ENCODE results near the gene TCP11L2.
A peak's percentile ranks its signal among the peaks of the same experiment; 100 is the strongest.
"Not testable (repeated sequence)": the region's sequence is repeated elsewhere in the genome, so short reads cannot be mapped to it uniquely, and the experiment has no call there.

The TCP11L2 gene

DNA sequence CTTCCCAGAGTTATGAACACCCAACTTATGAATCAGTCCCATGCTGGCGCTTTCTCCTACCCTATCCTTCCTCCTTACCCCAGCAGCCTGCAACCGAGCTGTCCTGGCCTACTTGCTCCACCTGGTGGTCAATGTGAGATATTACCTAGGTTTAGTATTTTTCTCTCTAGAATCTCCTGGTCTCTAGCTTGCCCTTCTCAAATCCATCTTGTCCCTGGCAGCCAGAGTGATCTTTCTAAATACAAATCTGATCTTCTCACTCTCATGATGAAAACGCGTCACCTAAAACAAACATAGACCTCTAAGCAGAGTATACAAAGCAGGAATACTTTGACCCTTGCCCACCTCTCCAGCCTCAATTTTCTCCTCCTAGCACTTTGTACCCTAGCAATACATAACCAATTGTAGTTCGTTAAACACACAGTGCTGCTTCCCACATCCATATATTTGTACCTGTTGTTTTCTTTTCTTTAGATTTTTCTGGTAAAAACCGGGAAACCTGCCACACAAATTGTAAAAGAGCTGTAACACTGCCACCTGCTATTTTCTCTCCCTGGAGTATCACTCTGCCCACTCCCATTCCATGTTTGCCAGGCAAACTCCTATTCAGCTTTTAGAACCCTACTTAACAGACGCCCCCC lies 20.0 kb upstream of the TCP11L2 start:
- DNase-seq: peak; percentile 20

DNA sequence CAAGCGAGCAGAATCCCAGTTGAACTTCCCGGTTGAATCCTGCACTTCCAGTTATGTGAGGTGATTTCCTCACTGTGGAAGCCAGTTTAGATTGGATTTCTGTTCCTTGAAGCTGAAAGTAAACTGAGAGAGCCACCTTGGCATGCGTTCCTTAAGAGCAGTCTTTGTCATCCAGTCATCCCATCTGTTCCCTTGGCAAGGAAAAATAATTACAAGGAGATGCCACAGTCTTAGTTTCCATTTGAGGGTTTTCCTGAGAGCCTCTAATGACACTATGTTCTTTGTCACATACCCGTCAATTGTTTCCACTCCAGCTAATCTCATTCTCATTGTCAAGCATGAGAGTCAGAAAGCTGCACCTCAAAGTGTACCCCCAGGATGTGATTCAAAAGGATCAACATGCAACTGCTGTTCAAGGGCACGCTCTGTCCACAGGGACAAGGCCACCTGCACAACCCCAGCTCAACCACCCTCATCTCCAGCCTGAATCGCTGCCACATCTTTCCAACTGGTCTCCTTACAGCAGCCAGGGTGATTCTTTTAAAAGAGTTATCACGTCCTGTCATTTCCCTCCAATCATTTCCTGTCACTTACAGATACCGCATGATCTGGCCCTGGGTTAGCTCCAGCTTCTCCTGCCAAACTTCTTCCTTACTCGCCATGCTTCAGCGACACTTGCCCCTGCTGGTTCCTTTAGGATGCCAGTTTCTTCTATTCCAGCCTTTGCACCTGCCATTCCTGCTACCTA lies 18.0 kb upstream of the TCP11L2 start:
- DNase-seq: no peak

DNA sequence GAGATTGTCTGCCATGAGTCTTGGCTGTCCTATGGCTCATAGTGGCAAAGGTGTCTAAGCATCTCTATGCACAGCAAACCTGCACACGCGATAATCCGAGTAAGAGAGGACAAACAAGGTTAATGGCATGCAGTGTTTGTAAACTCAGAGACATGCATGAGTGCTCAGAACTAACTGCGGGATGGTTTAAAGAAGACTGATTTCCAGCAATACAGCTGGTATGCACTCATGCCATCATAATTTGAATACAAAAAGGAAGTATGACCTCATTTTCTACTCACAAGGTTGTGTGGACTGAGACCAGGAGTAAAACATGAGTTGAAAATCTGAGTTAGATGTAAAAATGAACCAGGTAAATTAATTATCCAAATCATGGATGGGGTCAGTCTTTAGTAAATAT lies 16.6 kb upstream of the TCP11L2 start:
- DNase-seq: no peak

DNA sequence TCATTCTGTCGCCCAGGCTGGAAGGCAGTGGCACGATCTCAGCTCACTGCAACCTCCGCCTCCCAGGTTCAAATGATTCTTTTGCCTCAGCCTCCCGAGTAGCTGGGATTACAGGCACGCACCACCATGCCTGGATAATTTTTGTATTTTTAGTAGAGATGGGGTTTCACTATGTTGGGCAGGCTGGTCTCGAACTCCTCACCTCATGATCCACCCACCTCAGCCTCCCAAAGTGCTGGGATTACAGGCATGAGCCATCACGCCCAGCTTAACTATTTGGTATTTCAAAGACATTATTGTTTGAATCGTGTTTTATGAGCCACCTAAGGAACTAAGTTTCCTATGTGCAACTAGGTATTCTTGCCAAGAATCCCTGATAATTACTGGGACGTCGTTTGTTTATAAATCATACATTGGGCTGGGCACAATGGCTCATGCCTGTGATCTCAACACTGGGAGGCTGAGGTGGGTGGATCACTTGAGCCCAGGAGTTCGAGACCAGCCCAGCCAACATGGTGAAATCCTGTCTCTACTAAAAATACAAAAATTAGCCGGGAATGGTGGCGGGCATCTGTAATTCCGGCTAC lies 15.9 kb upstream of the TCP11L2 start:
- not testable (repeated sequence) for DNase-seq

DNA sequence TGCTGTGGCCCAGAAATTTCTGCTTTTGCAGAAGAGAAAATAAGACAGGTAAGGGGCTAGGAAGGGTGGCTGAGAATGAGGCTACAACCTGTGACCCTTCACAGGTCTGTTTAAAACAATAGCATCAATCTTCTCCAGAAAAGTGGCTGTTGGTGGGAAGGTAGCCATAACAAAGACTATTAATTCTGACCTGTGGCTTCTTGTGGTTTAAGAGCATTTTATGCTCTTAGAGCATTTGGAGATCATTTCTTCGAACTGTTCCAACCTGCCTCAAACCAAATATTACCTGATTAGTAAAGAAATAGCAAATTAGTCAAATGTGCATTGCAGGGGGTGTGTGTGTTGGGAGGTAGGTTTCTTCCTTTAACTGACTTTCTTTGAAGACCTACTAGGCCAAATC lies 15.2 kb upstream of the TCP11L2 start:
- no peak for DNase-seq

DNA sequence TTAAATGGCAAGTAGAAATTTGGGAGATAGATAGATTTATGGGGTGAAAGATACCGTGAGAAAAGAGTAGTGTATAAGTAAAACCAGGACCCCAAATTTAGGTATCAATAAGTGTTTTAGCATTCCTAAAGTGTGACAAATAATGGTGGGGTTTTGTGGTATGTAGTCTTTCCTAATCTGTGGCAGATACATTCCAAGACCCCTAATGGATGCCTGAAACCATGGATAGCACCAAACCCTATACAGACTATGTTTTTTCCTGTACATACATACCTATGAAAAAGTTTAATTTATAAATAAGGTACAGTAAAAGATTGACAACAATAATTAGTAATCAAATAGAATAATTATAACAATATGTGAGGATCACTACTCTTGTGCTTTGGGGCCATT lies 14.4 kb upstream of the TCP11L2 start:
- DNase-seq: no peak

DNA sequence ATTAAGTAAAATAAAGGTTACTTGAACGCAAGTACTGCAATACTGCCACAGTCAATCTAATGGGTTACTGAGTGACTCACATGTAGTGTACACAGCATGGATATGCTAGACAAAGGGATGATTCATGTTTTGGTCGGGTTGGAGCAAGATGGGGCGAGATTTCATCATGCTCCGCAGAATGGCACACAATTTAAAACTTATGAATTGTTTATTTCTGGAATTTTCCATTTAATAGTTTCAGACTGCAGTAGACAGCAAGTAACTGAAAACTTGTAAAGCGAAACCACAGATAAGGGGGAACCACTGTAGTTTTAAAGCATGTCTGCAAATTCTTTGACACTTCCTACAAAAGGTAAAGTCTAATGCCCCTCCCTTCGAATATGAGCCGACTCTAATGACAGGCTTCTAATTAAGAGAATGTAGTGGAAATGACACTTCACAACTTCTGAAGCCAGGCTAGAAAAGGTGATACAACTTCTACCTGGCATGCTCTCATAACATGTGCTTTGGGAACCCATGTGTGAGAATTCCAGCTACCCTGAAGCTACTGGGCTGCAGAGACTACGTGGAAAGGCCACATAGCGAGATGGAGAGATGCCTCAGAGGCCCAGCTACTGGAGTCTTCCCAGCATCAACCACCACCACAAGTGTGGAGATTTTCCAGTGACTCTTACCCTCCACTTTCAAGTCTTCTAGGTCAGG lies 13.9 kb upstream of the TCP11L2 start:
- no peak for DNase-seq

DNA sequence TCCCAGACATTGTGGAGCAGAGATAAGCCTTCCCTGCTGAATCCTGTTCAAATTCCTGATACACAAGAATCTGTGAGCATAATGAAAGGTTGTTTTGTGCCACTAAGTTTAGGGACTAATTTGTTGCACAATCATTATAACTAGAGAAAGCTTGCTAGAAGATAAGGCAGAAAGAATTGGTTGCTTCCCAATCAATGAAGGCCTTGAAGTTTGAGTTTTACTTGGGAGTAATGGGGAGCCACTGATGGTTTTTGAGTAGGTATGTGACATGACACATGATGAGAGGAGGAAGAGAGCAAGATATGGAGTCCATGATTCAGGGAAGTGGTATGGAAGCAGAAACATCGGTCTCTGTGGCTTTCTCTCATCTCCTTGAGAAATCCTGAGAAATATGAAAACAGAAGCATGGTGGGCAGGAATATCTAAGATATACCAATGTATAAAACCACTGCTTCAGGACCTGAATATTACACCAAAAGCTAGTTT lies 13.3 kb upstream of the TCP11L2 start:
- no peak for DNase-seq

DNA sequence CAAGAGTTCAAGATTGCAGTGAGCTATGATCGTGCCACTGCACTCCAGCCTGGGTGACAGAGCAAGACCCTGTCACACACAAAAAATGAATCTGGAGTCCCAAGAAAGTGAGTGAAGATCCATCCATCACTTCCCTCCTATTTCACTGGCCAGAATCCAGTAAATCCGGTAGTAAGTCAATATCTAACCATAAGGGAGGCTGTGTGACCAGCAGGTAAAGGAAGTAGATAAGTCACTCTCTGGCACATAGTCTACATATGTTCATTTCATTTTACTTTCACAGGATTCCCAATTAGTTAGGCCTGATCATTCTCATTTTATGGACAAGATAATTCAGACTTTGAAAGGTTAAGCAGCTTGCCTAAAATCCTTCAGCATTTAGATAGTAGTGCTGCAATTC lies 11.9 kb upstream of the TCP11L2 start:
- DNase-seq: no peak

DNA sequence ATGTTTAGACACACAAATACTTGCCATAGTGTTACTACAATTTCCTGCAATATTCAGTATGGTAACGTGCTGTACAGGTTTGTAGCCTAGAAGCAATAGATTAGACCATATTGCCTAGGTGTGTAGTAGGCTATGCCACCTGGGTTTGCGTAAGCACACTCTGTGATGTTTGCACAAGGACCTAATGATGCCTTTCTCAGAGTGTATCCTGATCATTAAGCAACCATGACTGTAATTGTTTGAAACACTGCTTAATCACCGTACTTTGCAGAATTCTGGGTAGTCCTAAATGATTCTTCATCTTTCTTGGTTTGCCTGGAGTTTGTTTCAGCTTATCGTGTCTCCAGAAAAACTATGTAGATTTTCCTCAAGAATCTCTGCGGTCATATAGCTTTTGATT lies 11.2 kb upstream of the TCP11L2 start:
- DNase-seq: no peak

DNA sequence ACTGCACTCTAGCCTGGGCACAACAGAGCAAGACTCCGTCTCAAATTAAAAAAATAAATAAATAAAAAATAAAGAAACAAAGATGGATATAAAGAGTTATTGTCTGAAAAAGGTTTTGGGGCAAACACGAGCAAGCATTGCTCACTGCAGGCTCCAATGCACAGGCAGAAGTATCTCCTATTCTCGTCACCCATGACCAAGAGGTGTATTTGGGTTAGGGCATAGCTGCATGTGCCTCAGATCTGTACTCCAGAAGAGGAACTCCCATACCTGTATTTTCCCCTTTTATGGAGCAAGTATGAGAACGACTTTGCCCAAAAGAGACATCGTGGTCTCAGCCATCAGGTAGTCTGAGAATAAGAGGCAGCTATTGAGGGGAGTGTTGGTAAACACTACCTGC lies 10.2 kb upstream of the TCP11L2 start:
- DNase-seq: no peak

DNA sequence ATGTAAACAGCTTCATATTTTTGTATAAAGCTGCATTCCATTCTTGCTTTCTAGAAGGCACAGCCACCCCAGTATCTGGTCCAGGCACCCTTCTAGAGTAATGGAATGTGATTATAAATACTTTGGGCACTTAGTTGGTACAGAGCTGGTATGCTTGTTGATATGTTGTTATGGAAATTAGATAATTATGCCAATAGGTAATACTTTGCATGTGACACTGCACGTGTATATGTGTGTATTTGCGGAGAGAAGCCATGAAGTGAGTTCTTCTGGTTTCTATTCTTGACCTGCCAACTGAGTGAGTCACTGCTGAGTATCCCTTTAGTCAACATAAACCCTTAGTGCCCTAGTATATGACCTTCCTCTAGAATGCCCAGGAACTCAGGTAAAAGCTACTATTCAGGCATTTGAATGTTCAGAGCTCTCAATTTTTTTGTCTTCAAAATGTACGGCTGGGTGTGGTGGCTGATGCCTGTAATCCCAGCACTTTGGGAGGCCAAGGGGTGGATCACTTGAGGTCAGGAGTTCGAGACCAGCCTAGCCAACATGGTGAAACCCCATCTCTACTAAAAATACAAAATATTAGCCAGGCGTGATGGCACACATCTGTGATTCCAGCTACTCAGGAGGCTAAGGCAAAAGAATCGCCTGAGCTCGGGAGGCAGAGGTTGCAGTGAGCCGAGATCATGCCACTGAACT lies 6.2 kb upstream of the TCP11L2 start:
- DNase-seq: no peak

DNA sequence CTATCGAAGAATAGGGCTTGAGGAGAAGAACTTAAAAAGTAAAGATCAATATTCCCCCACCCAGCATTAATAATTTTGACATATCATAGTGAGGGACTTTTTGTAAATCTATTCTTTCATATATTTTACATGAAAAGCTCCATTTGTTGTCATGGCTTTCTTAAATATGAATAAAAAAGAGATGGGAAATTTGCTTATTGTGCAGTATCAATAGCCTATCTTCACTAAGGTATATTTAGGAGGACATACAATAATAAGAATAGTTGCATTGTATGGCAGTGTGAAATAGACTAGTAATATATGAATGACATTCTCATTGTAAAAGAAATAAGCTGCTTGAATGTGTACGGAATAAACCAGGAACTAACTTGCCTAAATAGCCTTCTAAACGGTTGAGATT lies 5.5 kb upstream of the TCP11L2 start:
- no peak for DNase-seq

DNA sequence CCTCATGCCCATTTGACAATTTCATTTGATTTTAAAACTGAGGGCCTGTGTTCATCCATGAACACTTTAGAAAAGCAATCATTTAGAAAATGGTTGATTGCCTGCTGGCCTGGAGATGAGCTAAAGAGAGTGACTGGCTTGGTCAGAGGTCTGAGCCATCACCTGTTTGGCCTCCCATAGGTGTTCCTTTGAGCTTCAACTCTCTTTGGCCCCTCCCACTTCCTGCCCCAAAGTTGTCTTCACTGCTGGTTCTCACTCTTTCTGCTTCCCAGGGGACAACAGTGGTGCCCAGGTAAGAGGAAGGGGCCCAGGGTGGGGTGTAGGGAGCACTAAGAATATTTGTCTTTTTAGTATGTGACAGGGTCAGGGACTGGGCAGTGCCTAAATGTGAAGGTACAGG lies 4.9 kb upstream of the TCP11L2 start:
- no peak for DNase-seq

DNA sequence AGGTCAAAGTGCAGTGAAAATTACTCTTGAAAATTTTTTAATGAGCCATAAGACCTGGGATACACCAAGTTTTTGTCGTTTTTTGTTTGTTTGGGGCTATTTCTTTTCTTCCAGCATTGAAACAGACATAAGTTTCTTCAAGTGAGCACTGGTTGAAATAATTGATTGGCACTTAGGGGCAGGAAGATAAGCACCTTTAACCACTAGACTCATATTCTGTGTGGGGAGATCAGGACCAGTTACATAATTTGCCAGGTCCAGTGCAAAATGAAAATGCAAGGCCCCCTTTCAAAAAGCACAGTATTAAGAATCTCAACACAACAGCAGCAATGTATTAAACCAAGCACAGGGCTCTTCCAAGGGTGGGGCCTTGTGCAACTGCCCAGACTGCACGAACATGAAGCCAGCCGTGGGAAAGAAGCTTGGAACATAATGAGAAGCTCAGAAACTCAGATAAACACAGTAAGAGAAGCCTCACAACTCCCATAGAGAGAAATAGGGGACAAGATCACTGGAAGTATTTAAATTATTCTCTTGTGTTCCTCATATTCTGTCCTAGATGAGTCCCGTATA lies 3.2 kb upstream of the TCP11L2 start:
- no peak for DNase-seq

DNA sequence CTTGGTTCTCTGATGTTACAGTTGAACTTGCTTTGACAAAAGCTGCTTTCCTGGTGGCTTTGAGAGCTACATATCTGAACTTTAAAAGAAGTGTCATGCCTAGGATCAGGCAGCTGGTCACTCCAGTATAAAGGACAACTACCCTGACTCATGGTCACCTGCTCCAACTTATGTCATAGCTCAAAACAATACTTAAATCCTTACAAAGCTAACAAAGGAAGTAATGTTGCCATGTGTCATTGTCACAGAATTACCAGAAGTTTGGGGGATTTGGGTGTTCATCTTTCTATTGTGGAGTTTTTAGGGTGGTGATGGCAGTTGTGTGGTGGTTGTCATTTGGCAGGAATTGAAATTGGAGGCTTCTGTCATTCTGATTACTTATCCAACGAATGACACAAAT lies 1.8 kb upstream of the TCP11L2 start:
- no peak for DNase-seq

DNA sequence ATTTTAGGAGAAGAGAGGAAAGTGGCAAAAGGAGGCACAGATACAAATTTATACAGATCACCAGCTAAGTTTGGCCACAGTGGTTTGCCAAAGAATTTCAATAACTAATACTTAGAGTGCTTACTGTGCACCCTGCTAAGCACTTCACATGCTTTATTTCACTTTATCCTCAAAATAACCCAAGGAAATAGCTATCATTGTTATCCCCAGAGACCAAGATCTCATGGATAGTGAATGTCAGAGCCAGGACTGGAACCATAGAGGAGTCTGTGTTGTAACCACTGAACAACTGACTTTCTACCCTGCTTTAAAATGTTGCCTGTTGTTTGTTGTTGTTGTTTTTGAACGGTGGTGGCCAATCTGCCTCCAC lies 1.3 kb upstream of the TCP11L2 start:
- DNase-seq: no peak

DNA sequence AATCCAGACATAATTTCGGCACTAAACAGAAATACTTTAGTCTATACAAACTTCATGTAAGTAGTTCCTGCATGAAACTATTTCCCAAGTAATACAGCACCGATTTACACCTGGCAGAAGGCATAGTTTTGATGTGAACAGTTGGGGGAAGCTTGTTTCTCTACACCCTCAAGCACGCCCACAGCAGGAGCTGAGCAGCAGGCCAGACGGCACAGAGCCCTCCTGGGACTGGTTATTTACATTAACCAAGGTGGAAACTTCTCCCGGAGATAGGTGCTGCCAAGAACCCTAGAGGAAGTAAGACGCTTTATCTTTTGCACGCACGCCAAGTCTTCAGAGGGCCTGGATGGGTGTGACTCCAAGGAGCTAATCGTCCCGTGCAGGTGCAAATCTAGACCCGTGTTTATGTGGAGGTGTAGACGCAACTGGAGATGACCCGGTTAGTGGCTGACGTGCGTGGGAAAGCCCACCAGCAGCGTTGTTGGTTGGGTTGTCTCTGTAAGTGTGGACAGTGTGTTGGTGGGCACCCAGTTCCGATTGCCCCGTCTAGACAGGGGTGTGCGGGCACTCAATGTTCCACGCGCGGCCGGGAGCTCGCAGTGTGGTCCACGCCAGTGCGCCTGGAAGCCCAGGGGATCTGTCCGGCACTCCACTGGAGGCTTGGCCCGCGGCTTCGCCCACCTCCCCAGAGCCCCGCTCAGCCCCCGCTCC lies 767 bp upstream of the TCP11L2 start:
- DNase-seq: peak; percentile 77

DNA sequence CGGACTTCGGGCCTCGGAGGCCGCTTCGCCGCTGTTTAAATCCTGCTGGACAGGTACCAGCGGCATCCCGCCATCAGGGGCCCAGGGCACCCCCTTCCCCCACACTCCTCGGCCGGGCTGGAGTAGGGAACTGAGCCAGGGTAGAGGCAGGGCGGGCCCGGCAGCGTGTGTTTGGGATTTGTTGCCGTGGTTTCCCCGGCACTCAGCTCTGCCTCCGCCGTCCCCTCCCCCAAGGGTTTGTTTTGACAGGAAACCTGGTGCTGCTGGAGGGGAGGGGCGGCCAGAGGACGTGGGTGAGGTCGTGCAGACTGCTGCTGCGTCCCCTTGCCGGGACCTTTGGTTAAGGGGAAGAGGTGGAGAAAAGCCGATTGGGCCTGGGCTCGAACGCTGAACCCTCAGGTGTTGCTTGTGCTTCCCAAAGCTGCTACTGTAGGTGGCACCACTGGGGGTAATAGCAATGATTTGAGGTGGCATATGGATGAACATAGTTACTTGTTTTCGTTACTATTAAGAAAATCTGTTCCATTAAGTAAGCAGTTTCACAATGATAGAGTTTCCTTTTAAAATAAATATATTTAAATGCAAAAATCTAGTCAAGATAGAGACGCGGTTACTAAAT lies 778 bp downstream of the TCP11L2 start:
- no peak for DNase-seq

DNA sequence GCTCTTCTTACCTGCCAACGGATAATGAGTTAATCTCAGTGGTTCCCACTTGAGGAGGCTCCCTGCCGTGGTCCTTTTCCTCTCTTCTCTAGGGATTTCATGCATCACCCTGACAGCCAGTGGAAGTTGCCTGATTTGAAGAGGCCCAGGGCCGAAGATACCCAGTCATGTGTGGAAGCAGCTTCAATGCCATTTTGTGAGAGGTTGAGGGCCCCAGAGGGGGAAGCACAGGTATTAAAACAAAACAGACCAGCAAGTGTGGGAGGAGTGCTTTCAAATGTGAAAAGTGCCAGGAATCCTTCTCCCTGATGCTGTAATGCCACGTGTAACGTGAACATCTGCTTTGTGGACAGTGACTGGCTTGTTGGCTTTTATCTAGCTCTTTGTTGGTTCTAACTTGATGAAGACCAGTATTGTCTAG lies 1.5 kb downstream of the TCP11L2 start:
- peak; percentile 30 for DNase-seq

DNA sequence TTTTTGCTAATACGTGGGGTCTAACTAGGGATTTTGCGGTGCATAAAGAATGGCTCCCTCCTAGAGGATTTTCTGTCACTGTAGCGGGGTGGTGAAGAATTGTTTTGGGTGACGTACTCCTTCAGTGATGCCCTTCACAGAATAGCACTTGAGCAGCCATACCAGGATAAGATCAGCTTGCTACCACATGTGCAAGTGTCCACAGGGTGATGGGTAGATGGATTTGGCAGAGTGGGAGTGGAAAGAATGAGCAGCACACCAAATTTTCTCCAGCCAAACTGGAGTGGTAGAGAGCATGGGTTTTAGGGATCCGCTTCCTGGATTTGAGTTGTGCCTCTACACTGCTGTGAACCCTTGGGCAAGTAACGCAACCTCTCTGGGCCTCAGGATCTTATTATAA lies 2.3 kb downstream of the TCP11L2 start:
- no peak for DNase-seq
